ENCODE results near the gene SF1. TPM values are rescaled to one million over a fixed set of nuclear protein-coding genes. Genes with fewer than 3 reads are reported as not detected.
A peak's percentile ranks its signal among the peaks of the same experiment; 100 is the strongest.

SF1 gene
- total RNA-seq, 1 experiment from 2014 or later, result 472 TPM

DNA sequence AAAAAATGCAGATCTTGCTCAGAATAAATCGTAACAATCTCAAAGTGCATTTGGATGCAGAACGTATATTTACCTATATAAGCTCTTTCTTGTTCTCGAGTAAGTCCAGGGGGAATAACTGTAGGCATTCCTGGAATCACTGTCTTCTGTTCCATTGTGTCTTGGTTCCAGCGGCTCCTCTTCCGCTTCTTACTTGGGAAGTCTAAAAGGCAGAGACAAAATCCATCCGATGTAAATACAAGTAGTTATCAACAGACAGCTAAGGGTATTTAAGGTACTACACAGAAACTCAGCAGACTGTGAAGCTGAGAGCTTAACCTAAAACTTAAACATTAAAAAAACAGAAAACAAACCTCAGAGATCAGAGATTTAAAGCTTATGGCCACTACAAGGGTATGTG lies 1.9 kb downstream of the SF1 start:
- Histone ChIP-seq H3K4me3 (ENCODE audit: low read depth, low read length, poor library complexity, severe bottlenecking) (peak overlapping the region; percentile 80), H3K9me3 (ENCODE audit: low read depth, low read length, poor library complexity, severe bottlenecking) (no peaks in the 10 kb centered on the region), H3K27me3 (replicated peaks; ENCODE audit: insufficient read depth, low read depth, low read length, poor library complexity) (no peaks in the 10 kb centered on the region), H3K27ac (ENCODE audit: low read depth, low read length, poor library complexity, severe bottlenecking) (peak overlapping the region; percentile 21), H3K36me3 (ENCODE audit: insufficient read depth, low read length, poor library complexity, severe bottlenecking) (peaks cover 61% of the 10 kb centered on the region), H3K4me1 (ENCODE audit: insufficient read depth, low read length, poor library complexity, severe bottlenecking) (peaks cover 35% of the 10 kb centered on the region)
- TF ChIP-seq EZH2 (IDR thresholded peaks at IDR 0.05; ENCODE audit: borderline replicate concordance, low read depth, low read length, poor library complexity, severe bottlenecking), result no peak
- TF ChIP-seq, protein P1, sequence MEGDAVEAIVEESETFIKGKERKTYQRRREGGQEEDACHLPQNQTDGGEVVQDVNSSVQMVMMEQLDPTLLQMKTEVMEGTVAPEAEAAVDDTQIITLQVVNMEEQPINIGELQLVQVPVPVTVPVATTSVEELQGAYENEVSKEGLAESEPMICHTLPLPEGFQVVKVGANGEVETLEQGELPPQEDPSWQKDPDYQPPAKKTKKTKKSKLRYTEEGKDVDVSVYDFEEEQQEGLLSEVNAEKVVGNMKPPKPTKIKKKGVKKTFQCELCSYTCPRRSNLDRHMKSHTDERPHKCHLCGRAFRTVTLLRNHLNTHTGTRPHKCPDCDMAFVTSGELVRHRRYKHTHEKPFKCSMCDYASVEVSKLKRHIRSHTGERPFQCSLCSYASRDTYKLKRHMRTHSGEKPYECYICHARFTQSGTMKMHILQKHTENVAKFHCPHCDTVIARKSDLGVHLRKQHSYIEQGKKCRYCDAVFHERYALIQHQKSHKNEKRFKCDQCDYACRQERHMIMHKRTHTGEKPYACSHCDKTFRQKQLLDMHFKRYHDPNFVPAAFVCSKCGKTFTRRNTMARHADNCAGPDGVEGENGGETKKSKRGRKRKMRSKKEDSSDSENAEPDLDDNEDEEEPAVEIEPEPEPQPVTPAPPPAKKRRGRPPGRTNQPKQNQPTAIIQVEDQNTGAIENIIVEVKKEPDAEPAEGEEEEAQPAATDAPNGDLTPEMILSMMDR (conservative IDR thresholded peaks at IDR 0.05; ENCODE audit: low read depth, low read length), result no peak
- POLR2A ChIA-PET (ENCODE audit: low non-redundant PET), result interaction anchor here (0.5 kb wide), 2 partner anchors 19 to 43 kb away, joined by 3 to 7 read pairs; no protein-coding TSS in a partner anchor
- DNase-seq (ENCODE audit: low spot score), result no peak
- CTCF ChIA-PET, result no interaction called here
- no TSS peak for BruUV-seq (replicated peaks)
- intact Hi-C loops (cut with micrococcal nuclease; ENCODE audit: unreplicated experiment), result loop anchor here (5.0 kb wide), 1 partner anchor 1081 kb away; the partner anchor contains the start of gene CFL1

DNA sequence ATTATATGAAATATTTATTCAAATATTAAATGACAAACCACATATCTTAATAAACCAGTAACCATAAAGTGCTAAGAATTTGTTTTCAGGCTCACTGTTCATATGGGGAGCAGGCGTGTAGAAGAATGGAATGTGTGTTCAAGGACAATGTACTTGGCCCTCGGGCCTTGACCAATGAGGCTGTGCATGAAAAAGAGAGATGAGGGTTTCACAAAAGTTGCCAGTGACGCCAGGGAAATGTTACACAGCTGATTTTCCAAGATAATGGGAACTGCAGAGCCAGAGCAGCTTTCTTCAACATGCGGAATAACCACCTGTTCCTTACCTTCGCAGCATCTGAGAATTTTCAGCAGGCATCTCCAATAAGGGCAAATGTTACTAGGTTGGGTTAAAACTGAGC lies 4.2 kb downstream of the SF1 start:
- CTCF ChIA-PET, result no interaction called here
- no peak for DNase-seq (ENCODE audit: low spot score)
- intact Hi-C loops (cut with micrococcal nuclease; ENCODE audit: unreplicated experiment), result no loop called here

DNA sequence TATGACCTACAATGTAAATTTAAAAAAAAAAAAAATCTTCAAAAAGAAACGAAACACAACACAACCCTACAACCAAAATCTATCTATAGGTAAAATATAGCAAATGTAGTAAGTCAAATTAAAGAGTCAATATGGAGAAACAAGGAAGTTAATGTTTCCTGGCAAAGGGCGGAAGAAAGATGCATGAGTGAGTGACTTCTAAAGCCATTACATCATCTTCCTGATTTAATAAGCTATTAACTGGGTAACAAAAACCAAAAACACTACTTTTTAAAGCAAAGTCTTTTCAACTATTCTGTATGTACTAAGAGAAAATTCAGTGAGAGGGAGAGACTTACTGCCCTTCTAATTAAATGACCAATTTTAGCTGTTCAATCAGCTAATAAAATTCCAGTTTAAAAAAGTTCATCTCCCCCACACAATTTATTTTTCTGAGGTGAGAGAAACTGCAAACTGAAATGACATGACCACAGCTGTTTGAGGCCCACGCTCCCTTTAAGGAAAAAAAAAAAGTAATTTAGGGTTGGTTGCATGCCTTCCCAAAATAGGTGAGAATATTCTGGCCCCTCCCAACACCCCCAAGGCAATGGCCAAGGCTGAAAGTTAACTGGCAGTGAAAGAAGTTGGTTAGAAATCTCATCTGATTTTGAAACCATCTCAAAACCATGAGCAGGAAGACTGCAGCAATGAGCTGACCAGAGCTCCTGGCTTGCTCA lies 5.9 kb downstream of the SF1 start:
- no TSS peak for BruUV-seq (replicated peaks)
- no peak for DNase-seq (ENCODE audit: low spot score)
- H3K27ac ChIP-seq (ENCODE audit: low read depth, low read length, poor library complexity, severe bottlenecking), result peak overlapping the region; percentile 8
- H3K27me3 ChIP-seq (replicated peaks; ENCODE audit: insufficient read depth, low read depth, low read length, poor library complexity), result no peaks in the 10 kb centered on the region
- POLR2A ChIA-PET (ENCODE audit: low non-redundant PET), result interaction anchor here (0.5 to 0.7 kb wide), 5 partner anchors 11 to 731 kb away, joined by 5 to 8 read pairs (median 5); partner anchors contain the start of gene PYGM
- TF ChIP-seq EZH2 (IDR thresholded peaks at IDR 0.05; ENCODE audit: borderline replicate concordance, low read depth, low read length, poor library complexity, severe bottlenecking), result no peak
- TF ChIP-seq, protein P1 (conservative IDR thresholded peaks at IDR 0.05; ENCODE audit: low read depth, low read length), result no peak
- H3K36me3 ChIP-seq (ENCODE audit: insufficient read depth, low read length, poor library complexity, severe bottlenecking), result peaks cover 100% of the 10 kb centered on the region
- CTCF ChIA-PET, result interaction anchor here (0.7 kb wide), 1 partner anchor 152 kb away, joined by 3 read pairs; no protein-coding TSS in a partner anchor
- H3K4me3 ChIP-seq (ENCODE audit: low read depth, low read length, poor library complexity, severe bottlenecking), result no peak overlapping the region
- intact Hi-C loops (cut with micrococcal nuclease; ENCODE audit: unreplicated experiment), result no loop called here
- H3K4me1 ChIP-seq (ENCODE audit: insufficient read depth, low read length, poor library complexity, severe bottlenecking), result peaks cover 35% of the 10 kb centered on the region
- no peaks in the 10 kb centered on the region for H3K9me3 ChIP-seq (ENCODE audit: low read depth, low read length, poor library complexity, severe bottlenecking)

More for the DNA sequence above, 4.2 kb downstream of the SF1 start:
- Histone ChIP-seq H3K36me3 (ENCODE audit: insufficient read depth, low read length, poor library complexity, severe bottlenecking) (peaks cover 84% of the 10 kb centered on the region), H3K9me3 (ENCODE audit: low read depth, low read length, poor library complexity, severe bottlenecking) (no peaks in the 10 kb centered on the region), H3K27ac (ENCODE audit: low read depth, low read length, poor library complexity, severe bottlenecking) (no peak overlapping the region), H3K4me1 (ENCODE audit: insufficient read depth, low read length, poor library complexity, severe bottlenecking) (peaks cover 28% of the 10 kb centered on the region), H3K4me3 (ENCODE audit: low read depth, low read length, poor library complexity, severe bottlenecking) (no peak overlapping the region), H3K27me3 (replicated peaks; ENCODE audit: insufficient read depth, low read depth, low read length, poor library complexity) (no peaks in the 10 kb centered on the region)
- TF ChIP-seq, protein P1 (conservative IDR thresholded peaks at IDR 0.05; ENCODE audit: low read depth, low read length), result no peak
- no peak for TF ChIP-seq EZH2 (IDR thresholded peaks at IDR 0.05; ENCODE audit: borderline replicate concordance, low read depth, low read length, poor library complexity, severe bottlenecking)
- BruUV-seq (replicated peaks), result no TSS peak
- POLR2A ChIA-PET (ENCODE audit: low non-redundant PET), result interaction anchor here (0.9 kb wide), 1 partner anchor 11 kb away, joined by 3 read pairs; no protein-coding TSS in a partner anchor
